Kasumi-1 (cell line): ENCODE data around the gene PLP1.
A peak's percentile ranks its signal among the peaks of the same experiment; 100 is the strongest.

Experiments
- DNase-seq, 2 experiments: peaks; one replicate each; lab custom pipeline; 2025; lab: John Stamatoyannopoulos, UW

The PLP1 gene

DNA sequence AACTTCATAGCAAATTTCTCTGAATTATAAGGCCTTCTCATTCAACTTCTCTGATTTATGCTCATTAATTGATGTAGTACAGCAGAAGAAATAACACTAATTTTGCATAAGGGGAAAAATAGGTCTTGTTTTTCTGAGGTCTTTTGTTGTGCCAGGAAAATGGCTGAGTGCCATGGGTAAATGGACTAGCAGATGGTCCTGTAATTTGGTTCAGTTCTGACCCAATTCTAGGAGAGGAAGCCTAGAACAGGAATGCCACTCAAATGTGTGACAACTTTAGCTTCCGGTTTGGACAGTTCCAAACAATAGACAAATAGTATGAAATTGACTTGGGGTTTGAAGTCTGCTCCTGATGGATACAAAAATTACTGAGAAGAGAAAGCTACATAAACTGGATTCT, 49.2 kb downstream of the PLP1 start:
- no peak for DNase-seq

DNA sequence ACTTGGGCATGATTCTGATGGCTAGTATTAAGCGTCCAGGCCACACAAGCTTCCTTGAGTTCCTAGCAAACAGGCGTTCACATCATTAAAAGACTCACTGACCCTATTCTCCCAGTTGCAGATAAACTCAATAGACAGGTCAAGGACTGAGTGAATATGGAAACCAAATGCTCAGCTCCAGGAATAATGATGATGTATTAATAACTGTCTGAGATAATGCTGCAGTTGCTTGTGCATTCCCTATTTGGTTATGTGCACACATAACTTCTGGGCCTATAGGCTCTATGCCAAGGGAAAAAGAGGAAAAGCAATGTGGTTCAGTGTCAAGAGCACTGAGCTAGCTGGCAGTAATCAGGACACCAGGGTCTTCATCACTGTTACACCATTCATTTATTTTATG, 51.9 kb downstream of the PLP1 start:
- no peak for DNase-seq

DNA sequence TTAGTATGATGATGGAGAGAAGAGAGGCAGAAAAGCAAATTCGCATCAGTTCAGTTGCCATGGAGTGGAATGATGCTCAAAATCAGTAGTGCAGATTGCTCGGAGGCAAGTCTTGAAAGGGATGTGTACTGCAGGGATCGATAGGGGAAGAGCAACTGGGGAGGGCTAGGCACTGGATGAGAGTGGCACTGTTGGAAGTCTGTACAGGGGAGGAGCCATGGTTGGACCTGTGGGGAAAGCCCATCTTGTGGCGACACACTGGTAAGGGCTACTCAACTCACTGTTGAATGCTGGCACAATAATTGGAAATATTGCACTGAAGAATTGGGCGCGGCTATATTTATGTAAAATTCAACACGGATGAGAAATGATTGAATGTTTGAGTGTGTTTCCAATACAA, 54.2 kb downstream of the PLP1 start:
- DNase-seq = no peak

DNA sequence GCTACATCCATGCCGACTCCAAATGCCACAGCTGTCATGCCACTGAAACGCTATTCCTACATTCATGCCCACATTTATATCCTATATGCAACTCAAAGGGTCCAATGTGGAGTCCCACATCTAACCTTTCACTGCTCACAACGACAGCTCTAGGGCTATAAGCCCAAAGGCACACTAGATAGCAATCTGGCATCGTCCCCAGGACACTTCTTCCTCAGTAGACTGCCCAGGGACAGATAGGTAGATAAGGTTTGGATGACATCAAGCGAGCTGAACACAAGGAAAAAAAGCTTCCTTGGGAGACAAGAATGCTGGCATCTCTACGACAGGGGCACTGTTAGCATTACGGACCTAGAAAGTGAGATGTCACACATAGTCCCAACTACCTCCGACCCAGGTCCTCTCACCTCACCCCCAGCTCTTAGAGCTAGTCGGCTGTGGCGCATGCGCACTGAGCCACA, 54.7 kb downstream of the PLP1 start:
- peak in 1 of 2 experiments; percentile 8 for DNase-seq

DNA sequence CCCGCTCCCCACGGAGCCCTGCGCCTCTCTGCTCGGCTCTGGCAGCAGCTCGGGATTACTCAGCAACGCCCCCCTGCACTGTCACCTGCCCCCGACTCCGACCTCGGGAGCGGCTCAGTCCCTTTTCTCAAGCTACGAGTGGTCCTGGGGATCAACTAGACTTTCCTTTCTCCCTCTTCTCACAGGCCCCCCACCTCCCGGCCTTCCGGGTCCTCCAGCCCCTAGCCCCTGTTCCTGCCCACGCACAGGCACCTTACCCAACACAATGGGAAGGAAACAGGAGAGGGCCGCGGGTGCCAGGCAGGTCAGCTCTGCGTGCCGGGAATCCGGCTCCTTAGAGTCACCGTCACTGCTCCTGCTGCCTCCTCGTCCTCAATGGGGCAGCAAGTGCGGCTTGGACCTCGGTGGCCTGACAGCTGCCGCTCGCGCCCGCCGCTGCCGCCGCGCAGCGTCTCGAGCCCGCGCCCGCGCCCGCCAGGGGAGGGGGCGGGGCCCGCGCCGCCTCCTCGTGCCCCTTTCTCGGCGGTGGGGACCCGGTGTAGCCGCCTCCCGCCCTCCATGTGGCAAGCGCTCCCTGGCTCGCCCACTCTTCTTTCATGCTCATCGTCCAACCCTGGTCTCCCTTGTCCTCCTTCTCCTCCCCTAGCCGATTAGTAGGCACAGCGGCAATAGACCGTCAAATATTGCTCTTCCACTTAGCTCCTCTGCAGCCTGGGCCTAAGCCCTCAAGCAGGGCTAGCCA, 55.3 kb downstream of the PLP1 start, which contains the start of gene RAB9B:
Gene RAB9B (minus strand): TSS at position 455 of the 742 bp plus-strand sequence. CDS start 6,473 bp downstream, outside the sequence.
- peak; percentile 4 for DNase-seq

DNA sequence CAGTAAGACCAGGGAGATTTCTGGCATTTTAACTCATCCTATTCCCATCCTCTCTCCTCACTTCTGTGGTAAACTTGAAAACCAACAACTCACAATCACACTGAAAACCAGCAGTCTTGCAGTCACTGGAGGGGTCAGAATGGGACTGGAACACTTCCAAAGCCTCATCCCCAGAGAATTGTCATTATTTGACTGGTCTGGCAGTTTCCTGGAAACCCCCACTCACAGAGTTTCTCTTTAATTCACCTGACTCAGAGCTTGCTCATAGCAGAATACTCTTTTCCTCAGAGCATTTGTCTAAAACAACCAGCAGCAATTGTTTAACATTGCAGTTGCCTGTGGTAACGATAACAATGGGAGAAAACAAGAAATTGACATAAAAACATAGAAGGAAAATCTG, 62.8 kb downstream of the PLP1 start:
- DNase-seq = no peak
